GM19351 (cell line): ENCODE results near the gene SUCLG1.
"Not testable (repeated sequence)": the region's sequence is repeated elsewhere in the genome, so short reads cannot be mapped to it uniquely, and the experiment has no call there.

ENCODE experiments used
- ATAC-seq: cut with Tn5 transposase; IDR thresholded peaks from one replicate; pipeline ENCODE4 v1.9.1; 2021; ENCODE audit warnings: mild to moderate bottlenecking, moderate library complexity; ENCODE audit not compliant: unreplicated experiment

Gene SUCLG1

GRCh38 chr2:84459018-84459943, at the start of gene SUCLG1:
Gene SUCLG1 (minus strand): TSS chr2:84459280. CDS start chr2:84459269, 11 bp downstream.
- ATAC-seq, result peak; percentile 92

GRCh38 chr2:84498150-84498799, 39.2 kb upstream of the SUCLG1 start:
- ATAC-seq, result no peak

- no peak for ATAC-seq
Measured at GRCh38 chr2:84497285-84497684, 38.2 kb upstream of the SUCLG1 start.

- ATAC-seq, result no peak
Measured at GRCh38 chr2:84496386-84496785, 37.3 kb upstream of the SUCLG1 start.

- ATAC-seq, result peak; percentile 81
Measured at GRCh38 chr2:84495539-84496146, 36.6 kb upstream of the SUCLG1 start.

GRCh38 chr2:84494070-84494469, 35.0 kb upstream of the SUCLG1 start:
- ATAC-seq, result no peak

GRCh38 chr2:84493514-84493913, 34.4 kb upstream of the SUCLG1 start:
- no peak for ATAC-seq

- no peak for ATAC-seq
Measured at GRCh38 chr2:84492571-84492970, 33.5 kb upstream of the SUCLG1 start.

GRCh38 chr2:84491741-84492140, 32.7 kb upstream of the SUCLG1 start:
- no peak for ATAC-seq

GRCh38 chr2:84491256-84491655, 32.2 kb upstream of the SUCLG1 start:
- ATAC-seq, result no peak

- ATAC-seq, result no peak
Measured at GRCh38 chr2:84487298-84487996, 28.4 kb upstream of the SUCLG1 start.

GRCh38 chr2:84486441-84487115, 27.5 kb upstream of the SUCLG1 start:
- no peak for ATAC-seq

- ATAC-seq, result no peak
Measured at GRCh38 chr2:84483320-84483719, 24.2 kb upstream of the SUCLG1 start.

- no peak for ATAC-seq
Measured at GRCh38 chr2:84482603-84483002, 23.5 kb upstream of the SUCLG1 start.

GRCh38 chr2:84481702-84482101, 22.6 kb upstream of the SUCLG1 start:
- no peak for ATAC-seq

GRCh38 chr2:84478867-84479266, 19.8 kb upstream of the SUCLG1 start:
- ATAC-seq, result no peak

GRCh38 chr2:84477886-84478285, 18.8 kb upstream of the SUCLG1 start:
- ATAC-seq, result no peak

GRCh38 chr2:84474176-84474575, 15.1 kb upstream of the SUCLG1 start:
- no peak for ATAC-seq

GRCh38 chr2:84472856-84473565, 13.9 kb upstream of the SUCLG1 start:
- no peak for ATAC-seq

GRCh38 chr2:84472423-84472822, 13.3 kb upstream of the SUCLG1 start:
- not testable (repeated sequence) for ATAC-seq
